ENCODE measurements around the gene IGSF11. TPM values are rescaled to one million over a fixed set of nuclear protein-coding genes. Genes with fewer than 3 reads are reported as not detected.

Gene IGSF11
- total RNA-seq, 1 donor from 2014 or later, result not detected

DNA sequence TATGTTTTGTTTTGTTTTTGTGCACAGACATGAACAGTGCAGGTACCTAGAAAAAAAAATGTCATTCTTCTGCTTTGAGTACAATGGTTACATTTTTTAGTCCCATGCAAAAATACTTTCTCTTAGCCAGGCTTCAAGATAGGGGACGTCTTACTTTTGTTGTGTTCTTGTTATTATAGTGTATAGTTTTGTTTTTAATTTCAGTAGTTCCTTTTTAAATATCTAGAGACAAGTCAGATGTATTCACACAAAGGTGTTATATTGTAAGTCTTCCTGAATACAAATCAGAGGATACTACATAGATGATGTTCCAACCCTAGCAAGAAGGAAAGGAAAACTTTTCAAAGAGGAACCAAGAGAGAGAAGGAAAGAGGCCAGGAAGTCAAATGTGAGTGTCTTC lies 28.8 kb upstream of the IGSF11 start:
- Mint-ChIP-seq H3K36me3 (ENCODE audit: unreplicated experiment) (no peaks in the 10 kb centered on the region), H3K4me3 (ENCODE audit: unreplicated experiment) (no peak overlapping the region), H3K4me1 (ENCODE audit: unreplicated experiment) (no peaks in the 10 kb centered on the region), H3K27ac (ENCODE audit: unreplicated experiment) (no peak overlapping the region), H3K27me3 (ENCODE audit: unreplicated experiment) (no peaks in the 10 kb centered on the region), H3K9me3 (ENCODE audit: unreplicated experiment) (no peaks in the 10 kb centered on the region)
- DNase-seq (ENCODE audit: extremely low spot score, unreplicated experiment), result no peak
- TF ChIP-seq, protein P1, sequence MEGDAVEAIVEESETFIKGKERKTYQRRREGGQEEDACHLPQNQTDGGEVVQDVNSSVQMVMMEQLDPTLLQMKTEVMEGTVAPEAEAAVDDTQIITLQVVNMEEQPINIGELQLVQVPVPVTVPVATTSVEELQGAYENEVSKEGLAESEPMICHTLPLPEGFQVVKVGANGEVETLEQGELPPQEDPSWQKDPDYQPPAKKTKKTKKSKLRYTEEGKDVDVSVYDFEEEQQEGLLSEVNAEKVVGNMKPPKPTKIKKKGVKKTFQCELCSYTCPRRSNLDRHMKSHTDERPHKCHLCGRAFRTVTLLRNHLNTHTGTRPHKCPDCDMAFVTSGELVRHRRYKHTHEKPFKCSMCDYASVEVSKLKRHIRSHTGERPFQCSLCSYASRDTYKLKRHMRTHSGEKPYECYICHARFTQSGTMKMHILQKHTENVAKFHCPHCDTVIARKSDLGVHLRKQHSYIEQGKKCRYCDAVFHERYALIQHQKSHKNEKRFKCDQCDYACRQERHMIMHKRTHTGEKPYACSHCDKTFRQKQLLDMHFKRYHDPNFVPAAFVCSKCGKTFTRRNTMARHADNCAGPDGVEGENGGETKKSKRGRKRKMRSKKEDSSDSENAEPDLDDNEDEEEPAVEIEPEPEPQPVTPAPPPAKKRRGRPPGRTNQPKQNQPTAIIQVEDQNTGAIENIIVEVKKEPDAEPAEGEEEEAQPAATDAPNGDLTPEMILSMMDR (IDR thresholded peaks at IDR 0.05), result no peak

GRCh38 chr3:119062892-119063291 lies 28.2 kb upstream of the IGSF11 start:
- TF ChIP-seq, protein P1 (IDR thresholded peaks at IDR 0.05), result no peak
- no peaks in the 10 kb centered on the region for H3K27me3 Mint-ChIP-seq (ENCODE audit: unreplicated experiment)
- DNase-seq (ENCODE audit: extremely low spot score, unreplicated experiment), result no peak
- H3K36me3 Mint-ChIP-seq (ENCODE audit: unreplicated experiment), result no peaks in the 10 kb centered on the region
- H3K27ac Mint-ChIP-seq (ENCODE audit: unreplicated experiment), result no peak overlapping the region
- H3K9me3 Mint-ChIP-seq (ENCODE audit: unreplicated experiment), result no peaks in the 10 kb centered on the region
- no peak overlapping the region for H3K4me3 Mint-ChIP-seq (ENCODE audit: unreplicated experiment)
- H3K4me1 Mint-ChIP-seq (ENCODE audit: unreplicated experiment), result no peaks in the 10 kb centered on the region

- TF ChIP-seq, protein P1 (IDR thresholded peaks at IDR 0.05), result no peak
- no peaks in the 10 kb centered on the region for H3K4me1 Mint-ChIP-seq (ENCODE audit: unreplicated experiment)
- H3K27me3 Mint-ChIP-seq (ENCODE audit: unreplicated experiment), result peaks cover 16% of the 10 kb centered on the region
- H3K36me3 Mint-ChIP-seq (ENCODE audit: unreplicated experiment), result no peaks in the 10 kb centered on the region
- H3K9me3 Mint-ChIP-seq (ENCODE audit: unreplicated experiment), result peaks cover 8% of the 10 kb centered on the region
- no peak overlapping the region for H3K4me3 Mint-ChIP-seq (ENCODE audit: unreplicated experiment)
- H3K27ac Mint-ChIP-seq (ENCODE audit: unreplicated experiment), result no peak overlapping the region
- DNase-seq (ENCODE audit: extremely low spot score, unreplicated experiment), result no peak
Observed at GRCh38 chr3:119044593-119044992, 9.9 kb upstream of the IGSF11 start.

- Mint-ChIP-seq H3K9me3 (ENCODE audit: unreplicated experiment) (peaks cover 8% of the 10 kb centered on the region), H3K4me3 (ENCODE audit: unreplicated experiment) (no peak overlapping the region), H3K4me1 (ENCODE audit: unreplicated experiment) (no peaks in the 10 kb centered on the region), H3K27me3 (ENCODE audit: unreplicated experiment) (peaks cover 27% of the 10 kb centered on the region), H3K36me3 (ENCODE audit: unreplicated experiment) (no peaks in the 10 kb centered on the region), H3K27ac (ENCODE audit: unreplicated experiment) (no peak overlapping the region)
- DNase-seq (ENCODE audit: extremely low spot score, unreplicated experiment), result no peak
- TF ChIP-seq, protein P1 (IDR thresholded peaks at IDR 0.05), result no peak
Observed at GRCh38 chr3:119042162-119042561, 7.5 kb upstream of the IGSF11 start.

GRCh38 chr3:119035014-119035346 lies 334 bp upstream of the IGSF11 start:
- H3K4me1 Mint-ChIP-seq (ENCODE audit: unreplicated experiment), result peaks cover 7% of the 10 kb centered on the region
- no peak overlapping the region for H3K27ac Mint-ChIP-seq (ENCODE audit: unreplicated experiment)
- peaks cover 59% of the 10 kb centered on the region for H3K27me3 Mint-ChIP-seq (ENCODE audit: unreplicated experiment)
- H3K36me3 Mint-ChIP-seq (ENCODE audit: unreplicated experiment), result no peaks in the 10 kb centered on the region
- no peak for DNase-seq (ENCODE audit: extremely low spot score, unreplicated experiment)
- TF ChIP-seq, protein P1 (IDR thresholded peaks at IDR 0.05), result no peak
- H3K9me3 Mint-ChIP-seq (ENCODE audit: unreplicated experiment), result peaks cover 3% of the 10 kb centered on the region
- peak overlapping the region; percentile 62 for H3K4me3 Mint-ChIP-seq (ENCODE audit: unreplicated experiment)

Data from osteocyte (in vitro differentiated cells).